Effector memory CD4-positive, alpha-beta T cell (primary cell): ENCODE measurements around the gene RAPGEFL1.

Experiments used
- DNase-seq, 3 donors: peaks; one replicate each; pipeline ENCODE4 v3.0.0-alpha.2; 2020
- H3K27ac ChIP-seq: 2 replicates; pipeline ENCODE4 v1.7.0; 2013; ENCODE audit warnings: mild to moderate bottlenecking, low read length, moderate library complexity; ENCODE audit not compliant: insufficient read depth, poor library complexity, severe bottlenecking
- H3K27me3 ChIP-seq: replicated peaks from 2 replicates; pipeline ENCODE4 v1.7.0; 2013; ENCODE audit warnings: mild to moderate bottlenecking, low read length; ENCODE audit not compliant: insufficient read depth, control insufficient read depth, poor library complexity, severe bottlenecking
- H3K36me3 ChIP-seq: 2 replicates; pipeline ENCODE4 v1.7.0; 2013; ENCODE audit warnings: mild to moderate bottlenecking, low read length, moderate library complexity; ENCODE audit not compliant: control insufficient read depth, insufficient read depth
- H3K4me1 ChIP-seq: 2 replicates; pipeline ENCODE4 v1.7.0; 2013; ENCODE audit warnings: low read length, mild to moderate bottlenecking; ENCODE audit not compliant: control insufficient read depth, insufficient read depth, poor library complexity, severe bottlenecking
- H3K4me3 ChIP-seq: 2 replicates; pipeline ENCODE4 v1.7.0; 2013; ENCODE audit warnings: low read length, low read depth, mild to moderate bottlenecking; ENCODE audit not compliant: insufficient read depth, poor library complexity, severe bottlenecking
- H3K9me3 ChIP-seq: 2 replicates; pipeline ENCODE4 v1.7.0; 2013; ENCODE audit warnings: mild to moderate bottlenecking, low read length, moderate library complexity; ENCODE audit not compliant: control insufficient read depth

RAPGEFL1 gene

DNA sequence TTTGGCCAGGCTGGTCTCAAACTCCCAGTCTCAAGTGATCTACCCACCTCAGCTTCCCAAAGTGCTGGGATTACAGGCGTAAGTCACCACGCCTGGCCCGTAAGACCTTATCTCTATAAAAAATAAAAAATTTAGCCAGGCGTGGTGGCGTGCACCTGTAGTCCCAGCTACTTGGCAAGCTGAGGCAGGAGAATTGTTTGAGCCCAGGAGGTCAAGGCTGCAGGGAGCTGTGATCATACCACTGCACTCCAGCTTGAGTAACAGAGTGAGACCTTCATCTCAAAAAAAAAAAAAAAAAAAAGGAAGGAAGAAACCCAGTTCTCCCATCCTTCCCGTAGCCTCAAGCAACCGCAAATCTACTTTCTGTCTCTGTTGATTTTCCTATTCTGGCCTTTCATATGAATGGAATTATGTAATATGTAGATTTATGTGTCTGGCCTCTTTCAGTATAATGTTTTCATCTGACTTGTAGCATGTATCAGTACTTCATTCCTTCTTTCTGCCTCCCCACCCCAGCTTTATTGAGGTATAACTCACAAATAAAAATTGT is 25.8 kb upstream of the RAPGEFL1 start:
- DNase-seq: no peak
- no peaks in the 10 kb centered on the region for H3K4me1 ChIP-seq

GRCh38 chr17:40153603-40154236 is 23.6 kb upstream of the RAPGEFL1 start:
- Histone ChIP-seq H3K9me3 (no peaks in the 10 kb centered on the region), H3K36me3 (peaks cover 28% of the 10 kb centered on the region), H3K4me1 (no peaks in the 10 kb centered on the region), H3K27ac (no peak overlapping the region), H3K27me3 (no peaks in the 10 kb centered on the region), H3K4me3 (no peak overlapping the region)
- DNase-seq: no peak

More for the DNA sequence above, 25.8 kb upstream of the RAPGEFL1 start:
- no peaks in the 10 kb centered on the region for H3K9me3 ChIP-seq
- H3K36me3 ChIP-seq: peaks cover 36% of the 10 kb centered on the region
- no peaks in the 10 kb centered on the region for H3K27me3 ChIP-seq
- H3K4me3 ChIP-seq: no peak overlapping the region
- no peak overlapping the region for H3K27ac ChIP-seq

GRCh38 chr17:40157973-40158372 is 19.3 kb upstream of the RAPGEFL1 start:
- Histone ChIP-seq H3K9me3 (no peaks in the 10 kb centered on the region), H3K4me3 (no peak overlapping the region), H3K4me1 (no peaks in the 10 kb centered on the region), H3K27ac (no peak overlapping the region), H3K36me3 (peaks cover 30% of the 10 kb centered on the region), H3K27me3 (no peaks in the 10 kb centered on the region)
- DNase-seq: no peak

DNA sequence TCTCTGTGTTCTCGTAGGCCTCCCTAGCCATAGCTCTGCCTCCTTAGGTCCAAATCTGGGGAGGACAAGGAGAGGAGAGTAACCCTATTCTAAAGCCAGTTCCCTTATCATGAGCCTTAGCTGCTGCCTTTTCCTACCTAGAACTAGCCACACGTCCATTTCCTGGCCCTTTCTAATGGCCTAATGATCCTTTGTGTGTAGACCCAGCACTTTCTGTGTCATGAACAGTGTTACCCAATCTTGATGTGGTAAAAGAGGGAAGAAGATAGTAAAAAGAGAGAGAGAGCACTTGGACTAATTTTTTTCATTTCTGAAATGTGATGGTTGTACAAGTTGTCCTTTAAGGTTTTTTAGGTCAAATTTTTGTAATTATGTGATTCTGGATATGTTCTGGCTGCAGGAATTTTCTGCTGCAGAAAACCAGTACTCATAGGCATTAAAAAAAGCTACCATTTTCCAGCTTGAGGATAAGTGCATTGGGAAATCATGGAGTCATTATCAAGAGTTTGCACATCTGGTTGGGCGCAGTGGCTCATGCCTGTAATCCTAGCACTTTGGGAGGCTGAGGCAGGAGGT is 18.7 kb upstream of the RAPGEFL1 start:
- DNase-seq: no peak
- Histone ChIP-seq H3K27ac (no peak overlapping the region), H3K27me3 (no peaks in the 10 kb centered on the region), H3K4me1 (no peaks in the 10 kb centered on the region), H3K4me3 (no peak overlapping the region), H3K9me3 (no peaks in the 10 kb centered on the region), H3K36me3 (peaks cover 30% of the 10 kb centered on the region)

DNA sequence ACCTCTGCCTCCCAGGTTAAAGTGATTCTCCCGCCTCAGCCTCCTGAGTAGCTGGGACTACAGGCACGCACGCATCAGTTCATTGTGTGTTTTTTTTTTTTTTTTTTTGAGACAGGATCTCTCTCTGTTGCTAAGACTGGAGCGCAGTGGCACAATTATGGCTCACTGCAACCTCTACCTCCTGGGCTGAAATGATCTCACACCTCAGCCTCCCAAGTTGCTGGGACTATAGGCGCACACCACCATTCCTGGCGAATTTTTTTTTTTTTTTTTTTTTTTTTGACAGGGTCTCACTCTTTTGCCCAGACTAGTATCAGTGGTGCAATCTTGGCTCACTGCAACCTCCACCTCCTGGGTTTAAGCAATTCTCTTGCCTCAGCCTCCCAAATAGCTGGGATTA is 17.8 kb upstream of the RAPGEFL1 start:
- Histone ChIP-seq H3K4me3 (no peak overlapping the region), H3K27ac (no peak overlapping the region), H3K27me3 (no peaks in the 10 kb centered on the region), H3K9me3 (no peaks in the 10 kb centered on the region), H3K36me3 (peaks cover 35% of the 10 kb centered on the region), H3K4me1 (no peaks in the 10 kb centered on the region)
- DNase-seq: no peak

- Histone ChIP-seq H3K27me3 (no peaks in the 10 kb centered on the region), H3K27ac (no peak overlapping the region), H3K36me3 (peaks cover 86% of the 10 kb centered on the region), H3K4me3 (no peak overlapping the region), H3K4me1 (no peaks in the 10 kb centered on the region), H3K9me3 (no peaks in the 10 kb centered on the region)
- no peak for DNase-seq
These were observed 9.5 kb upstream of the RAPGEFL1 start for GRCh38 chr17:40167685-40168261.

- H3K4me3 ChIP-seq: no peak overlapping the region
- DNase-seq: peak in 2 of 3 donors; percentile 17 to 21
- H3K27ac ChIP-seq: no peak overlapping the region
- no peaks in the 10 kb centered on the region for H3K27me3 ChIP-seq
- no peaks in the 10 kb centered on the region for H3K9me3 ChIP-seq
- H3K36me3 ChIP-seq: peaks cover 80% of the 10 kb centered on the region
- no peaks in the 10 kb centered on the region for H3K4me1 ChIP-seq
These were observed 8.9 kb upstream of the RAPGEFL1 start for GRCh38 chr17:40168262-40168832.

- H3K9me3 ChIP-seq: no peaks in the 10 kb centered on the region
- DNase-seq: no peak
- H3K36me3 ChIP-seq: peaks cover 67% of the 10 kb centered on the region
These were observed 6.9 kb upstream of the RAPGEFL1 start for GRCh38 chr17:40170325-40170724.

GRCh38 chr17:40171750-40172149 is 5.5 kb upstream of the RAPGEFL1 start:
- Histone ChIP-seq H3K4me1 (peaks cover under 1% of the 10 kb centered on the region), H3K4me3 (no peak overlapping the region), H3K36me3 (peaks cover 53% of the 10 kb centered on the region), H3K9me3 (no peaks in the 10 kb centered on the region), H3K27me3 (no peaks in the 10 kb centered on the region), H3K27ac (no peak overlapping the region)
- DNase-seq: no peak

More at GRCh38 chr17:40170325-40170724, 6.9 kb upstream of the RAPGEFL1 start:
- Histone ChIP-seq H3K4me3 (no peak overlapping the region), H3K4me1 (no peaks in the 10 kb centered on the region), H3K27me3 (no peaks in the 10 kb centered on the region), H3K27ac (no peak overlapping the region)
